ENCODE data around the gene SPECC1. TPM values are rescaled to one million over a fixed set of nuclear protein-coding genes. Genes with fewer than 3 reads are reported as not detected.

The SPECC1 gene
- total RNA-seq, 1 donor from 2014 or later = 35.6 TPM

DNA sequence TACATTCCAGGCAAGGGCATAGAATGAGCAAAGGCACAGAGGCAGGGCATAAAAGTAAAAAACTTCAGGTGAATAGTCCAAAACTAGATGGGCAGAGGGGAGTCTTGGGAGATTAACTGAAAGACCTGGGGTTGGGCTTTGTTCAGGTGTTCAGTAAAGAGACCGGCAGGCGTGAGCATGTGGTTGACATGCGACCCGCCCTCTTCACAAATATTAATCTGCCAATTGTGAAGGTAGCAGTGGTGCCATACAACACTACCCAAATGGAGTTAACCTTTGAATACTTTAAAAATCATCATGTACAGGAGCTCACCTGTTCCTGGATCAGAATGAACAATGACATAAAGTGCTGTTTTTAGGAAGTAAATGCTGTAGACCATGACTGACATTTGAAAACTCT lies 232.7 kb downstream of the SPECC1 start:
- Mint-ChIP-seq H3K27me3 (ENCODE audit: low read depth) (no peaks in the 10 kb centered on the region), H3K4me1 (no peaks in the 10 kb centered on the region), H3K4me3 (no peak overlapping the region), H3K9me3 (no peaks in the 10 kb centered on the region), H3K36me3 (peaks cover 12% of the 10 kb centered on the region), H3K27ac (no peak overlapping the region)
- TF ChIP-seq, protein P1, sequence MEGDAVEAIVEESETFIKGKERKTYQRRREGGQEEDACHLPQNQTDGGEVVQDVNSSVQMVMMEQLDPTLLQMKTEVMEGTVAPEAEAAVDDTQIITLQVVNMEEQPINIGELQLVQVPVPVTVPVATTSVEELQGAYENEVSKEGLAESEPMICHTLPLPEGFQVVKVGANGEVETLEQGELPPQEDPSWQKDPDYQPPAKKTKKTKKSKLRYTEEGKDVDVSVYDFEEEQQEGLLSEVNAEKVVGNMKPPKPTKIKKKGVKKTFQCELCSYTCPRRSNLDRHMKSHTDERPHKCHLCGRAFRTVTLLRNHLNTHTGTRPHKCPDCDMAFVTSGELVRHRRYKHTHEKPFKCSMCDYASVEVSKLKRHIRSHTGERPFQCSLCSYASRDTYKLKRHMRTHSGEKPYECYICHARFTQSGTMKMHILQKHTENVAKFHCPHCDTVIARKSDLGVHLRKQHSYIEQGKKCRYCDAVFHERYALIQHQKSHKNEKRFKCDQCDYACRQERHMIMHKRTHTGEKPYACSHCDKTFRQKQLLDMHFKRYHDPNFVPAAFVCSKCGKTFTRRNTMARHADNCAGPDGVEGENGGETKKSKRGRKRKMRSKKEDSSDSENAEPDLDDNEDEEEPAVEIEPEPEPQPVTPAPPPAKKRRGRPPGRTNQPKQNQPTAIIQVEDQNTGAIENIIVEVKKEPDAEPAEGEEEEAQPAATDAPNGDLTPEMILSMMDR (IDR thresholded peaks at IDR 0.05; ENCODE audit: unreplicated experiment) = no peak
- no peak for DNase-seq (ENCODE audit: low spot score in 2 of 2, unreplicated experiment in 2 of 2)

DNA sequence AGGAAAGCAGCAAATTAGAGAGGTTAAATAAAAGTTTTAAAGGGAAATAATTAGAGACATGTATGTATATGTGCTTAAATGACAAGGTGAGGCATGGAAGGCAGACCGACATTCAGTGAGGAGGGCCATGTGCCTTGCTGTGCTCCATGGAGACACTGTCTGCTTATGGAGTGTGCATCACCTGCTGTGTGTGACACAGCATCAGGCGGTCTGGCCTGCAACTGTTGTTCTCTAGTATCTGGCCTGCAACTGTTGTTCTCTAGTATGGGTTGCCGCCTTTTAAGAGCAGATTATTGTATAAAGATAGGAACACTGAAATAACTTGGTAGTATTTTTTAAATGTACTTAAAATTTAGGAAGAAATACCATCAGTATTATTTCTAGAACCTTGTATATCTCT lies 233.1 kb downstream of the SPECC1 start:
- DNase-seq (ENCODE audit: low spot score in 2 of 2, unreplicated experiment in 2 of 2) = no peak
- TF ChIP-seq, protein P1 (IDR thresholded peaks at IDR 0.05; ENCODE audit: unreplicated experiment) = no peak
- Mint-ChIP-seq H3K27ac (no peak overlapping the region), H3K9me3 (no peaks in the 10 kb centered on the region), H3K4me1 (no peaks in the 10 kb centered on the region), H3K4me3 (no peak overlapping the region), H3K27me3 (ENCODE audit: low read depth) (no peaks in the 10 kb centered on the region), H3K36me3 (peaks cover 14% of the 10 kb centered on the region)

DNA sequence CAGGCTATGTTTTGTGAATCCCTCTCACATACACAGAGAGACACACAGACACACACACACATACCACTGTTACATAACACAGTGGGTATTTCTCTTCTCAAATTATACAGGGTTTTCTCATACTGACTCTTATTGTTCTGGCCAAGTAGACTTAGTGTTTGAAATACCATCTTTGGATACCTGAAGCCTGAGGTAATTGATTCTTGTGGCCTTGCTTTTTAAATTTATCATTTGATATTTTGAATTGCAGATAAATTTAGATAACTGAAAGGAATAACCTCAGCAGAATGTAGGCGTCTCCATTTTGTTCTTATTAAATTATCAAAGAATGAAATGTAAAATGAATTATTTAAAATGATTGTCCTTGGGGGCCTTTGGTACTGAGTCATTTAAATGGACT lies 234.4 kb downstream of the SPECC1 start:
- H3K36me3 Mint-ChIP-seq = peaks cover 24% of the 10 kb centered on the region
- H3K4me1 Mint-ChIP-seq = no peaks in the 10 kb centered on the region
- TF ChIP-seq, protein P1 (IDR thresholded peaks at IDR 0.05; ENCODE audit: unreplicated experiment) = no peak
- peaks cover 4% of the 10 kb centered on the region for H3K9me3 Mint-ChIP-seq
- DNase-seq (ENCODE audit: low spot score in 2 of 2, unreplicated experiment in 2 of 2) = no peak
- H3K27me3 Mint-ChIP-seq (ENCODE audit: low read depth) = no peaks in the 10 kb centered on the region
- H3K4me3 Mint-ChIP-seq = no peak overlapping the region
- no peak overlapping the region for H3K27ac Mint-ChIP-seq

DNA sequence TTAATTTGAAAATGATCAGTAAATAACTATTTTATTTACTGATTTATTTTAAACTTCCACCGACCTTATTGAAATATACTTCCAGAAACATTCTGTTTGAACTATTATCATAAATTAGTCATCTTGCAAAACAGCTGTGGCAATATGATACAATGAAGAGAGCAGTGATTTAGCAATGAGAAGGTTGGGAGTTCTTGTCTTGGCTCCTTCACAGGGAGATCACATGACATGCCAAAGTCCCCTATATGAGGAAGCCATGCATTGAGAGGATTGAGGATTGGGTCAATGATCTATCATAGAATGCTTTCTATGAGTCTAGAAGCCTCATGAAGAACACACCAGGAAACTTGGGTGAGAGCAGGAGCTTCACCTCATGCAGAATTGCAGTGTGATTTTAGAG lies 235.5 kb downstream of the SPECC1 start:
- Mint-ChIP-seq H3K27ac (no peak overlapping the region), H3K4me3 (no peak overlapping the region), H3K36me3 (peaks cover 35% of the 10 kb centered on the region), H3K9me3 (peaks cover 8% of the 10 kb centered on the region), H3K27me3 (ENCODE audit: low read depth) (no peaks in the 10 kb centered on the region), H3K4me1 (no peaks in the 10 kb centered on the region)
- TF ChIP-seq, protein P1 (IDR thresholded peaks at IDR 0.05; ENCODE audit: unreplicated experiment) = no peak
- no peak for DNase-seq (ENCODE audit: low spot score in 2 of 2, unreplicated experiment in 2 of 2)

DNA sequence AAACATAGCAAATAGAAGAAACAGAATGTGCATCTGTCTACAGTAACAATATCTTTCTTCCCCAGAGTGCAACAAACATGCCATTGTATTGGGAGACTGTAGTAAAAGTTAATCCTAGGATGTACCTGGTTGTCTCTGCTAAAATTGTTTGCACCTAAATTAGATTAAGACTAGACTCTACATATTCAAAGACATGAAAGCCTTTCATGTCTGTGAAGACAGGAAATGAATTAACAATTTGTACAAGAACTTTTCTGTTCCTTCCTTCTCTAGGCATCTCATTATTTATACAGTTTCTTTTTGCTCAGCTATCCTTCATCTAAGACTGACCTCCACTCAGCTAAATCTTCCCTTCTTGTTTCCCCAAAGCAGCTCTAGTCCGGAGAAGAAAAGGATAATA lies 237.5 kb downstream of the SPECC1 start:
- no peaks in the 10 kb centered on the region for H3K27me3 Mint-ChIP-seq (ENCODE audit: low read depth)
- no peak overlapping the region for H3K27ac Mint-ChIP-seq
- no peak for DNase-seq (ENCODE audit: low spot score in 2 of 2, unreplicated experiment in 2 of 2)
- TF ChIP-seq, protein P1 (IDR thresholded peaks at IDR 0.05; ENCODE audit: unreplicated experiment) = no peak
- H3K36me3 Mint-ChIP-seq = peaks cover 41% of the 10 kb centered on the region
- H3K4me3 Mint-ChIP-seq = no peak overlapping the region
- H3K9me3 Mint-ChIP-seq = peaks cover 13% of the 10 kb centered on the region
- no peaks in the 10 kb centered on the region for H3K4me1 Mint-ChIP-seq

DNA sequence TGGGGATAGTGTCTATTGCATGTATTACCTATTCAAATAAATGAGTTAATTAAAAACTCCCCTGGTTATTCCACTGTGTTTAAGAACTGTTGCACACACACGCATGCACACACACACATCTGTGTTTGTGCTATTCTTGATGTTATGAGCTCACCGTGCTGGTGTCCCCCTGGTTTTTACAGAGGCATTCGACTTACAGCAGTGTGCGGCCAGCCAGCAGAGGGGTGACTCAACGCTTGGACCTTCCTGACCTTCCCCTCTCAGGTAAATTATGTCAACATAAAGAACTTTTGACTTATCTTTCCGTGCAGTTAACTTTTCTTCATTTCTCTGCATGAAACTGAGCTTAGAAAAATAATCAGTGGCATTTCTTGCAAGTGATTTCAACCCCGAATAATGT lies 244.2 kb downstream of the SPECC1 start:
- Mint-ChIP-seq H3K9me3 (peaks cover 27% of the 10 kb centered on the region), H3K27me3 (ENCODE audit: low read depth) (no peaks in the 10 kb centered on the region), H3K4me1 (no peaks in the 10 kb centered on the region), H3K4me3 (no peak overlapping the region), H3K27ac (no peak overlapping the region), H3K36me3 (peaks cover 41% of the 10 kb centered on the region)
- DNase-seq (ENCODE audit: low spot score in 2 of 2, unreplicated experiment in 2 of 2) = no peak
- TF ChIP-seq, protein P1 (IDR thresholded peaks at IDR 0.05; ENCODE audit: unreplicated experiment) = no peak

Data from mesothelial cell of epicardium (in vitro differentiated cells).